Left renal cortex interstitium (tissue), 4 donors: ENCODE data around the gene DOCK1. TPM values are rescaled to one million over a fixed set of nuclear protein-coding genes. Genes with fewer than 3 reads are reported as not detected.
"Not testable (repeated sequence)": the region's sequence is repeated elsewhere in the genome, so short reads cannot be mapped to it uniquely, and the experiment has no call there.

Source experiments
- DNase-seq, 4 donors: peaks; one replicate each; pipeline ENCODE4 v3.0.0-alpha.2; 2013; ENCODE audit warnings: low read depth in 4 of 4, low spot score in 2 of 4, missing footprints in 1 of 4
- polyA plus RNA-seq, 4 donors: library from polyadenylated mRNA; unstranded; fragments of 120-200 nt; gene quantifications; one replicate each; pipeline ENCODE4 v1.2.1, GENCODE V29; 2013; ENCODE audit not compliant: insufficient read length in 4 of 4

DOCK1 gene
- polyA plus RNA-seq, 4 donors: 57.9 to 68.2 (median 64.3) TPM

DNA sequence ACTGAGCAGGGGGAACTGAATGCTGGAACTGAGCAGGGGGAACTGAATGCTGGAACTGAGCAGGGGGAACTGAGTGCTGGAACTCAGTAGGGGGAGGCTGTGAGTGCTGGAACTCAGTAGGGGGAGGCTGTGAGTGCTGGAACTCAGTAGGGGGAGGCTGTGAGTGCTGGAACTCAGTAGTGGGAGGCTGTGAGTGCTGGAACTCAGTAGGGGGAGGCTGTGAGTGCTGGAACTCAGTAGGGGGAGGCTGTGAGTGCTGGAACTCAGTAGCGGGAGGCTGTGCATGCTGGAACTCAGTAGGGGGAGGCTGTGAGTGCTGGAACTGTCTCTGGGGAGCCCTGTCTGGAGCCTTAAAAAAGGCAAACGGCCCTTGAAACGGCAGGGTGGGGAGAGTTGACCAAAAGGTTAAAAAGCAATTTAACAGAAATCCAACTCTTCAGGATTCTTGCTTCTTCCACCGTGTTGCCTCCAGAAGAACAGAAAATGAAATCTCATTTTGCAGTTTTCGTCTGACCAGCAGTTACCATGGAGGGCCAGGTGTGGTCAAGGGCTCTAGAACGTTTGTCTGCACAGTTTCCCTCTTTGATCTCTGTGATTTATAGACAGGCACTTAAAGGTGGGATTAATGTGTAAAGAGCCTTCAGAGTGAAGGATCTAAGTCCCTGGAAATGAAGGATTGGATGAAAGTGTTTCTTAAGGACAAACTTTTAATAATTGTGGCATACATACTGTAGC lies 19.1 kb downstream of the DOCK1 start:
- DNase-seq: no peak

GRCh38 chr10:126924915-126925300 lies 19.7 kb downstream of the DOCK1 start:
- no peak for DNase-seq

DNA sequence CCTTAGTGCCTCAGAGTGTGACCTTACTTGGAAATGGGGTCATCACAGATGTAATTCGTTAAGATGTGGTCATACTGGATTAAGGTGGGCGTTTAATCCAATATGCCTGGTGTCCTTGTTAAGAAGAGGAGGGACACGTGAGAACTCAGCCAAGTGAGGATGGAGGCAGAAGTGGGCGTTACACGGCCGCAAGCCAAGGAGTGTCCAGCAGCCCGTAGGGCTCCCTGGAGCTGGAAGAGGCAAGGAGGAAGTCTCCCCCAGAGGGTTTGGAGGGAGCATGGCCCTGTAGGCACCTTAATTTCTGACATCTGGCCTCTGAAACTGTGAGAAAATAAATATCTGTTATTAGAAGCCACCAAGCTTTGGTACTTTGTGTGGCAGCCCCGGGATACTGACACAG lies 21.3 kb downstream of the DOCK1 start:
- no peak for DNase-seq

DNA sequence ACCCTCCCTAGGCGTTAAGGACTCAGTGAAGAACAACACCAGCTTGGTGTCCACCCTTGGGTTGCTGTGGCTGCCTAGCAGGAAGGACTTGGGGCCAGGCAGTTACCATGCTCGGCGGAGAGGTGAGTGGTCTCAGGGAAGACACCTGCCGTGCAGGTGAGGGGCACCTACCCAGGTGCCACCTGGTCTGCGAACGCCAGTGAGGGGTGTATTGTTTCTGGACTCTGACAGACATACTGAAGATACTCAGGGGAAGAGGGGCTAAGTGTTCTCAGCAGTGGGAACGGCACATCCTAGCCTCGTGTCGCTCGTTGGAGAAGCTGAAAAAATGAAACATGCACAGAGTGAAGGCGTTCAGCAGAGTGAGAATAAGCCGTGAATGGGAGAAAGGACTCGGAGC lies 22.6 kb downstream of the DOCK1 start:
- no peak for DNase-seq

DNA sequence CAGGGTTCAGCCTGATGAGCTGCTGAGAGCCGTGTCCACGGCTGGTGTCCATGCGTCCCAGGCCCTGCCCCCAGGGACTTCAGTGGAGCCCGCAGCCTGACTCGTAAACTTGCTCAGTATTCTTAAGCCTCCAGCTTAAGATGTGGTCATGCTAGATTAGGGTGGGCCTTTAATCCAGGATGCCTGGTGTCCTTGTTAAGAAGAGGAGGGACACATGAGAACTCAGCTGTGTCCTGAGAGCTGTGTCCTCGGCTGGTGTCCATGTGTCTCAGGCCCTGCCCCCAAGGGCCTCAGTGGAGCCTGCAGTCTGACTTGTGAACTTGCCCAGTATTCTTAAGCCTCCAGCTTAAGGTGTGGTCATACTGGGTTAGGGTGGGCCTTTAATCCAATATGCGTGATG lies 23.0 kb downstream of the DOCK1 start:
- DNase-seq: no peak

- DNase-seq: no peak
Observed at GRCh38 chr10:126929391-126929790, 24.2 kb downstream of the DOCK1 start.

DNA sequence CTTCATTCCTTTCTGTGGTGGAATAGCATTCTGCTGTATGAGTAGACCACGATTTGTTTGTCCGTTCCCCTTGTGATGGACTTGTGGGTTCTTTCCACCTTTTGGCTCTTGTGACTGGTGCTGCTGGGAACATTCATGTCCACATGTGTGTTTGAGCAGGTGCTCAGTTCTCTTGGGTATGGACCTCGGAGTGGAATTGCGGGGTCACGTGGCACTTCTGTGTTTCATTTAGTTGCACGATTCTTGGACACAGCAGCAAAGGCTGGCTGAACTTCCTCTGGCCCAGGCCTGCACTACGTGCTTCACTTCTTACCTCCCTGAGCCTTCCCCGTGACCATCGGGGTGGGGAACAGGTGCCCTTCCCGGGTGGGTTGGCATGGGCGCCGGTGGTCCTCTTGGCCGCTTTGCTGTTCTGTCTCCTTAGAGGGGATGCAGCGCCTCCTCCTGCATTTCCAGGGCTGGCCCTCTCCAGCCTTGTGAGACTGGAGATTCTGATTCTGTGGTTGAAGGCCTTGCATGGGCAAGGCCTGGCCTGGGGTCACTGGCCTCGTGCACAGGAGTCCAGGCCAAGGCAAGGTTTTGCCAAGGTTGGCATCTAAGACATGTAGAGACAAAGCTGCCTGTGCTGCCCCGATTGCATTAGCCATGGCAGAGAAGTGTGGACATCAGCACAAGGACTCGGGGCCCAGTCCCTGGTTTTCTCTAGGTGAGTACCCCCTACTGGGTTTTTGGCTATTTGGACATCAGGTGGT lies 25.1 kb downstream of the DOCK1 start:
- DNase-seq: no peak

GRCh38 chr10:126930883-126931503 lies 25.8 kb downstream of the DOCK1 start:
- no peak for DNase-seq

GRCh38 chr10:126931544-126931943 lies 26.3 kb downstream of the DOCK1 start:
- DNase-seq: no peak

DNA sequence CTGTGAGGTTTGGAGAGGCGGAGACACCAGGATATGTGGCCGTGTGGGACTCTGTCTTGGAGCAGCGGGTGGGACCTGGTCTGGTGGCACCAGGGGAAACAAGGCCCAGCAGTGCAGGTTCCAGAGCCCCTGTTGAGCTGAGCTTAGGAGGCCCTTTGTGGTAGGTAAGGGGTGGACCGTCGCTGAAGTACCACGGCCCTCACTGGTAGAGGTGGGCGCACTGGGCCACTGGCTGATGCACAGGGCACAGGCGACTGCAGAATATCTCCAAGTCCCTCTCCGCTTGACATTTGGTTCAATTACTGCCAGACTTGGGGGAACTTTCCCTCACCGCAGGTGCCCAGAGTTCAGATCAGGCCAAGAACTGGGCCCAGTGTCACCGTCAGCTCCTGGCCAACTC lies 27.3 kb downstream of the DOCK1 start:
- DNase-seq: no peak

- DNase-seq: no peak
Observed at GRCh38 chr10:126933116-126933515, 27.9 kb downstream of the DOCK1 start.

DNA sequence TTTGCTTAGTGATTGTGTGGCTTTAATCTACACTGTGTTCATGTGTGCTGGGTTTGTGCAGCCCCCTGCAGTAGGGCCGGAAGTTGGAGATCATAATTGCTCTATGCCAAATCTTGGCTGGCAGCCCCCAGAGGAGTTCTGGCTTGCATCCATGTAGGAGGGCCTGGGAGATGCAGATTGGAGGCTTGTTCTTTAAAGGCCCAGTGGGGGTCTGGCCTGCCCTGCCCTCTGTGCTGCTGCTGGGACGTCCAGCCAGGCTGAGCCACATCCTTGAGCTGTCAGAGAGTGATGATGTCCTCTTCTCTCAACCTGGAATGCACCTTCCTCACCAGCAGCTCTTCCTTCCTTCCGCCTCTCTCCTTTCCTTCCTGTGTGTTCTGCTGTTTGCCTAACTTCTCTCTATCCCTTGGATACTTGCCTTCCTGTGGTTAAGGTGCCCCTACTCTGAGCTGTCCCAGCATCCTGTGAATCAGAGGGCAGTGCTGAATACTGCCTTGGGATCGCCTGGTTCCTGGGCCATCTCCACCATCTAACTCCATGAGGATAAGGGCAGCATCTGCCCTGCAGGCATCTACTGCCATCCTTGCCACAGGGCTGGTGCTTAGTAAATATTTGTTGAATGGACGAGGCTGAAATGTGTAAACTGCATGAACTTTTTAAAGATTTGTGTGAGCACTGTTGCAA lies 30.2 kb downstream of the DOCK1 start:
- no peak for DNase-seq

GRCh38 chr10:126937026-126937425 lies 31.8 kb downstream of the DOCK1 start:
- DNase-seq: no peak

GRCh38 chr10:126938121-126938520 lies 32.9 kb downstream of the DOCK1 start:
- not testable (repeated sequence) for DNase-seq

DNA sequence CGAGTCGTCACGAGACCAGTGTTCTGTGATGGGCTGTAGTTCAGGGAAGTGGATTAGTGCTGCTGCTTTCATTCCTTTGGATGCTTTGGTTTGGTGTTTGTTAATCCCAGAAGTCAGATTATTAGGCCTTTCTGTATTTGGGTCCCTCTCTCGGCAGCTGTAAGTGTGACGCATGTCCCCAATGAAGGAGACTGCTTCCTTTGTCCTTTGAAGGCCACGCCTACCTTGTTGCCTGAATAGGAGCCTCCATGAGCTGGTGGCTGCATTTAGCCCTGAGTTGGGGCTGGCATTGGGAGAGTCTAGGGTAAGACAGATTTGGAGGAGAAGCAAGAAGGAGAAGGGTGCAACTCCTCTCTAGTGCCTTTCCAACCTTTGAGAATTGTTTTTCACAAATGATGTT lies 34.5 kb downstream of the DOCK1 start:
- no peak for DNase-seq

DNA sequence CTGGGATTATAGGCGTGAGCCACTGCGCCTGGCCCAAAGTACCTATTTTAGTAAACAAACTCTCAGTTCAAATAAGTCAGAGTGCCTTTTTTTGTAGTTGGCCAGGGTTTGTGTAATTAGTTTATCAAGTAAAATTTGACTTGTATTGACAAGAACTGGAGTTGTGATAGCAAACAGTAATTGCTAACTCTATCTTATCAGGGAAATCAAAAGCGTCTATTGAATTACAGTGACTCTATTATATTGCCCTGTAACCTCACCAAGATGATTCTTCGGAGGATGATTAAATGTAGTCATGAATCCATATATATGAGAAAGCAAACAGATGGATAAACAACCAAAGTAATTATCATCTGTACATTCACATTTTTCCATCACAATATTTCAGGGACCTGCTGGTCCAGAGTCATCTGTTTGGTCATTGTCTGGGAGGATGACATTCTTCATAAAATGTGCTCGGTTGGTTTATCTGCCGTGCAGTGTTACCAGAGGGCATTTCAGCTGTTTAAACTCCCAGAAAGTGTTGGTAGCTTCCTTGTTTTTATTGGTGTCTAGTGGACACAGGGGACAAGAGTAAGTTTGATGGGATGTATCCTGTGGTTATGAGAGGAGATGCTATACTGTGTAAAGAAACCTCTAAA lies 35.6 kb downstream of the DOCK1 start:
- DNase-seq: no peak

- no peak for DNase-seq
Observed at GRCh38 chr10:126944191-126944590, 39.0 kb downstream of the DOCK1 start.

- DNase-seq: no peak
Observed at GRCh38 chr10:126945351-126946030, 40.3 kb downstream of the DOCK1 start.

- DNase-seq: no peak
Observed at GRCh38 chr10:126946746-126947145, 41.5 kb downstream of the DOCK1 start.
